Stimulated activated CD4-positive, alpha-beta T cell treated with anti-CD3 and anti-CD28 coated beads, TNF-alpha, amount 100 ng/mL, for 24 hours (primary cell): ENCODE results near the gene MTA1.

Experiments
- DNase-seq, 3 experiments: peaks; one replicate each; pipeline ENCODE4 v3.0.0-alpha.2; 2020; ENCODE audit warnings: low read depth in 3 of 3

Gene MTA1

GRCh38 chr14:105423488-105424195, 4.0 kb downstream of the MTA1 start:
- no peak for DNase-seq

GRCh38 chr14:105424861-105425260, 5.2 kb downstream of the MTA1 start:
- DNase-seq, result no peak

- DNase-seq, result no peak
Observed at GRCh38 chr14:105425823-105426247, 6.2 kb downstream of the MTA1 start.

- no peak for DNase-seq
Observed at GRCh38 chr14:105426416-105427130, 6.9 kb downstream of the MTA1 start.

GRCh38 chr14:105427412-105427811, 7.8 kb downstream of the MTA1 start:
- DNase-seq, result no peak

- no peak for DNase-seq
Observed at GRCh38 chr14:105427936-105428485, 8.4 kb downstream of the MTA1 start.

- DNase-seq, result no peak
Observed at GRCh38 chr14:105430042-105430441, 10.4 kb downstream of the MTA1 start.

- DNase-seq, result no peak
Observed at GRCh38 chr14:105430565-105430964, 10.9 kb downstream of the MTA1 start.

- DNase-seq, result no peak
Observed at GRCh38 chr14:105431256-105431655, 11.6 kb downstream of the MTA1 start.

GRCh38 chr14:105432657-105433056, 13.0 kb downstream of the MTA1 start:
- no peak for DNase-seq

GRCh38 chr14:105433161-105433605, 13.6 kb downstream of the MTA1 start:
- DNase-seq, result no peak

- DNase-seq, result no peak
Observed at GRCh38 chr14:105436402-105436801, 16.8 kb downstream of the MTA1 start.

- DNase-seq, result no peak
Observed at GRCh38 chr14:105436891-105437722, 17.5 kb downstream of the MTA1 start.

GRCh38 chr14:105437723-105438500, 18.3 kb downstream of the MTA1 start:
- no peak for DNase-seq

GRCh38 chr14:105439179-105439578, 19.6 kb downstream of the MTA1 start:
- no peak for DNase-seq

- no peak for DNase-seq
Observed at GRCh38 chr14:105439710-105440553, 20.3 kb downstream of the MTA1 start.

GRCh38 chr14:105440554-105440900, 20.9 kb downstream of the MTA1 start:
- DNase-seq, result no peak

GRCh38 chr14:105440992-105441391, 21.4 kb downstream of the MTA1 start:
- DNase-seq, result no peak

- DNase-seq, result no peak
Observed at GRCh38 chr14:105442125-105442524, 22.5 kb downstream of the MTA1 start.

GRCh38 chr14:105442834-105443233, 23.2 kb downstream of the MTA1 start:
- DNase-seq, result no peak
